Measurements from ENCODE around the gene VAMP2.

VAMP2 gene, protein sequence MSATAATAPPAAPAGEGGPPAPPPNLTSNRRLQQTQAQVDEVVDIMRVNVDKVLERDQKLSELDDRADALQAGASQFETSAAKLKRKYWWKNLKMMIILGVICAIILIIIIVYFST

GRCh38 chr17:8162233-8162996 is at the start of gene VAMP2:
TSS of gene VAMP2 (minus strand) at chr17:8162948. CDS start at chr17:8162879, 69 bp downstream.
- DNase-seq: peak; percentile 69

- no peak for DNase-seq
These were observed 48.2 kb upstream of the VAMP2 start for GRCh38 chr17:8210761-8211458.

DNA sequence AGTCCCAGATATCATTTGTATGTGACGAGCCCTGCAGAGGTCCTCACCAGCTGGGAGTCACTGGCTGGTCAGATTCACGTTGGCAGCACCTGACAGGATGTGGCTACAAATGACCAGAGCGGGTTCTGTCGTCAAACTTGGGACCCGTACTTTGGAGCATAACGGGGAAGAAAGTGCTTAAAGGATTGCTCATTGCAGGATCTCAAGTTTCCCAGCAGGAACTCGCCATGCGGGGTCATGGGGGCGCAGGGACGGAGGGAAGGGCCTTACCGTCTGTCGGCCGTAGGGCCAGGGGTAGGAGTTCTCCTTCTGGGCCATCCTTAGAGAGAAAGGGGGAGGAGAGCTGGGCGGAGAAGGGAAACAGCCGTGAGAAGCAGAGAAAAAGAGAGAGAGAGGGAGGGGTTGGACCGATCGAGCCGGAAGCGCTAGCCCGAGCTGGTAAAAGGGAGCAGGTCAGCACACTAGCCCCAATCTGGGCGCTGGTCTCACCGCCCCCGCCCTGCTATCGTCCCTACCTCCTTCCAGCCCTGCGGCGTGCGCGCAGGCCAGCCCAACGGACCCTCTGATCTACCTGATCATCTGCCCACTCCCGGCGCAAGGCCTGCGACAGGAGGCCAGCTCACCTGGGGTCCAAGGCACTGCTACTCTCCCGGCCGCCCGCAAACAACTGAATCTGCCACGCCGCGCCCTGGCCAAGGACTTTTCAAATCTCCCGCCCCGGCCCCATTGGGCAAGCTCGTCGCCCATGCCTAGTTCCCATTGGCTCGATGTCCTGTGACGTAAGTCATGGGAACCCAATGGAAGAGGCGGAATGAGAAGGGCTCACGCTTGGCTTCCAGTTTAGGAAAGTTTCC is 47.4 kb upstream of the VAMP2 start, which contains the start of gene AURKB:
Gene AURKB, minus strand, starts transcription at position 669 of the 854 bp plus-strand sequence. Its CDS starts 351 bp downstream, at position 318.
- DNase-seq: peak; percentile 94

- DNase-seq: no peak
These were observed 43.8 kb upstream of the VAMP2 start for GRCh38 chr17:8206536-8206935.

- no peak for DNase-seq
These were observed 42.2 kb upstream of the VAMP2 start for GRCh38 chr17:8204761-8205555.

DNA sequence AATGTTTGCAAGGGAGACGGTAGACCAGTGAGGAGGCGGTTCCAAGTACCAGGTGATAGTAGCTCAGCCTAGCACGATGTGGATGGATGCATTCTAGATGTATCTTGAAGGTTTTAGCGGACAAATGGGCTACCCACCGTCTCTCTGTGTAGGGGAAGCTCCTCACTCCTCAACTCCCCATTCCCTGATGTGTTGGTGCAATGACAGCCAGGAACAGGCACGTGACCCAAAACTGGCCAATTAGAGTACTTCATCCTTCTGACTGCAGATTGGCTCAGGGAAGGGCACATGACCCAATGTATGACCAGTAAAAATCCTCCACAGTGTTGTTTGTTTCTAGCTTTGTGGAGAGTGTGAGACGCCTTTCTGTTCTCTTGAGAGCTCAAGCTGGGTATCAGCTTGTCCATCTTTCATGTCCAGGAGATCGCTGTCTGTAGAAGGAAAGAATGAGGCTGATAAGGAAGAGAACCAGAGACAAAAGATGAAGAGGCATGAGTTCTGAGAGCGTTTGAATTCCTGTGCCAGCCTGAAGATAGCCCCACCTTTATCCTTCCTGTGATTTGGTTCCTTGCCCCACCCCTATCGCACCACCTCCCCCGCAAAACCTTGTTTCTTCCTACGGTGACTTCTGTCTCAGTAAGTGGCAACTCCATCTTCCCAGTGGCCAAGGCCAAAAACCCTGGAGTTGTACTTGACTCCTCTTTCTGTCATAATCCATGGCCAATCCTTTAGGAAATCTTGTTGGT is 29.5 kb upstream of the VAMP2 start:
- no peak for DNase-seq

DNA sequence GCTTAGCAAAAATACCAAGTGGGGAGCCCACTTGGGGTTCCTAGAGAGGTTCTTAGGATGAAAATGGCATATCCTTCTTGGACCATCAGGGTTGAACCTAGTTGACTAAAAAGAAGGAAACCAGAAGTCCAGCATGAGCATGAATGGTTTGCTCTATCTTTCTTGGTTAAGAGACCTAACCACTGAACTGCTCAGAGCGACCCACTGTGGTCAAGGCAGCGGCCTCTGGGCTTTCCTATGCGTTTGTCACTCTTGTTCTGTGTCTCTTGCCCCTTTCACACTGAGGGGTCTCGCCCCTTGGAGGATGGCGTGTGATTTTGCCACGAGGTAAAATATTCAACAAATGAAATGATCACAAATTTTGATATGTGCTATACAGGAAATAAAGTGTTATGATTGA is 27.8 kb upstream of the VAMP2 start:
- DNase-seq: no peak

DNA sequence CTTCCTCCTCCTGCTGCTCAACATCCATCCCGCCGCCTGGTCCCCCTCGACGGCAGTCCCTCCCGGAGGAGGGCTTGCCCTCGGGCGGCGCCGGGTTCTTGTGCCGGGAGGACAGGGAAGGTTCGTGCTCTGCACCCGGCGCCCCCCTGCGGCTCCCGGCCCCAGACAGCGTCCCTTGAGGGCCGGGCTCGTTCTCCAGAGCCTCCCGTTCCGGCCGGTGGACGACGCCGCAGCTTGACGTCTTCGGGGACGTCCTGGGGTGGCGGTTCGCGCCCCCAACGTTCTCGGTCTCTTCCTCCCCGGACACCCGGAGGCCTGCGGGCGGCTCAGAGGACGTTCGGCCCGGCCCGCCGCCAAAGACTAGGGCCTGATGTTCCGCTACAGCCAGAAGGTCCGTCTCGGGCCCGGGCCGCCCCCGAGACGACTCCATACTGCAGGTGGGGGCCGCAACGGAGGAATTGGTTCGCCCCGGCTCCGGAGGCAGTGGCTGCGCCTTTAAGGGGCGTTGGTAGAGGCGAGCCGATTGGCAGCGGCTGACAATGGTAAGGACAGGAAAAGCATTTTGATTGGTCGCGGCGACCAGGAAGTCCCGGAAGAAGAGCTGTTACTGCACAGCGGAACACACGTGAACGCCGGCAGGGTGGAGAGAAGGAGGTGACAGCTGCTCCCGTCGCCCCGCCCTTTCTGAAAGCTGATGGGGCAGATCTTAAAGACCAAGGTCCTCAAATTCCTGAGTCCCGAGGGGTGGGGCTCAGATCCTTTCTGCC is 27.1 kb upstream of the VAMP2 start, which contains the start of gene BORCS6:
Gene BORCS6, minus strand, starts transcription at position 470 of the 767 bp plus-strand sequence. Its CDS starts 40 bp downstream, at position 430.
- DNase-seq: peak; percentile 94

DNA sequence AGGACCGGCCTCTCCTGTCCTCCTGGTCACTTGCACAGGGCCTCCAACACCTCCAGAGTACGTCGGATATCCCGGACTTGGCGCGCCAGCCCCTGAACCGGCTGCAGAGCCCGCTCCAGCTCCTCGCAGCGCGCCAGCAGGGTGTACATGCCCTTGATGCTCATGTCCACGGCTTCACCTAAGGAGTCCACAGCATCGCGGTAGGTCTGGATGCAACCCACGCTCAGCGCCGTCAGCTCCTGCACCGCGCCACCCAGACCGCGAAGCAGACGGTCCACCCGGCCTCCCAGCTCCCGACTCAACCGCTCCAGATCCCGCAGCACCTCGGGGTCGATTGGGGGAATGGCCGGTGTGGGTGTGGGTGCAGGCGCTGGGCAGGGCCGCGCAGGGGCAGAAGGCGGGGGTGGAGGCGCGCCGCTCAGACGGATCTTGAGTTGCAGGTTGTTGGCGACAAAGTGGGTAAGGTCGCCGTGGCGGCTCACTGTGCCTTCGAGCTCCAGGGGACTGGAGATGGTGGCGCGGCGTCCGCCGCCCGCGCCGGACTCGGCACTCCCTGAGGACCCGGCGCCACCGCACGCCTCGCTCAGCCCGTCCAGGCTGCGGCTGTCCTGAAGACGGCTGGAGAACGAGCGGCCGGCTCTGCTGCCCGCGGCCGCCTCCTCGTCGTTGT is 26.4 kb upstream of the VAMP2 start:
- DNase-seq: peak; percentile 45

- peak; percentile 24 for DNase-seq
These were observed 25.6 kb upstream of the VAMP2 start for GRCh38 chr17:8188263-8188839.

GRCh38 chr17:8187517-8188262 is 24.9 kb upstream of the VAMP2 start:
- peak; percentile 95 for DNase-seq

DNA sequence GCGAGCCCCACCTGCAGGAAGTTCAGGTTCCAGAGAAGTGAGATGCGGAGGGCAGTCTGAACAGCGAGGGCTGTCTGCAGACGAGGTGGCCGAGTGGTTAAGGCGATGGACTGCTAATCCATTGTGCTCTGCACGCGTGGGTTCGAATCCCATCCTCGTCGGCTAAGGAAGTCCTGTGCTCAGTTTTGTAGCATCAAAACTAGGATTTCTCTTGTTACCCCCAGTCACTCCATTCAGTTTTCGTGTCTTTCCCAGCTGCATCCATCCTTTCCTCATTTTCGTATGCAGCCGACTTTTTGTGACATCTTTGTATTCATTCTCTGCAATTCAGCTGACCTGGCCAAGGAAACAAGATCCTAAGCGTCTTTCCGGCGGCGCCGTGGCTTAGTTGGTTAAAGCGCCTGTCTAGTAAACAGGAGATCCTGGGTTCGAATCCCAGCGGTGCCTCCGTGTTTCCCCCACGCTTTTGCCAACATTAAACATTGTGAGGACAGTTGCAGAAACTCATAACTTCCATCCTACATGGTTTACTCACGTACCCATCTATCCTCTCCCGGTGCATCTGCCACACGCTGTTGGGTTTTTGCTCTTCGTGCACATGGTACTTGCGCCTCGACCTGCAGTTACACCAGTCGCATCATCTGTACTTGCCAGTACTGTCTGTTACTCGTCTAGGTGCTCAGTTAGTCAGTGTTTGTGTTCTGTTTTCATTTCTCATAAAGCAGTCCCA is 24.2 kb upstream of the VAMP2 start:
- peak; percentile 86 for DNase-seq

- DNase-seq: no peak
These were observed 23.7 kb upstream of the VAMP2 start for GRCh38 chr17:8186446-8186786.

GRCh38 chr17:8185582-8186445 is 23.1 kb upstream of the VAMP2 start:
- DNase-seq: peak; percentile 76

DNA sequence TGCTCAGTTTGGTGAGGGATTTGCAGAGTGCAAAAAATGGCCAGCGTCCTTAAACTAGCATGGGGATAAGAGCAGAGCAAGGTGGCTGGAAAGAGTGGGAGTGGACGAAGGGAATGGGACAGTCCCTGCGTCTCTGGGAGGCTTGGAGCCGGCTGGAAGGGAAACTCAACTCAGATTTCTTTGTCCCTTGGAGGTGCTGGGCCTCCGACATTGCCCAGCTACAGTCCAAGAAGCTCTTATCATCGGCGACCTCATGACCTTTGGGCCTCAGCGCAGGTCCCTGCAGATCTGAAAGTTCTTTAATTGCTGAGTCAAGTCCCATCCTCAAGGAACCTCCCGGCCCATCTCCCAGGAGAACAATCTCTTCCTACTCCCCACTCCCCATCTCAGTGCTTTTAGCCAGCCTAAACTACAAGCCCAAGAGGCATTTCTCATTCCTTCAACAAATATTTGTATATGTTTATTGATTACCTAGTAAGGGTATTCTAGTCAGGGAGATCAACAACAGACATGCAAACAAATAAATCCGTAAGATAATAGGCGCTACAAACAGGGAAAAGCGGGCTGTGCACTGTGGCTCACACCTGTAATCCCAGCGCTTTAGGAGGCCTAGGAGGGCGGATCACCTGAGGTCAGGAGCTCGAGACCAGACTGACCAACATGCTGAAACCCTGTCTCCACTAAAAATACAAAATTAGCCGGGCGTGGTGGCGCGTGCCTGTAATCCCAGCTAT is 14.4 kb upstream of the VAMP2 start:
- no peak for DNase-seq
